Activated T-cell treated with anti-CD3 and anti-CD28 coated beads for 48 hours (primary cell): ENCODE measurements around the gene P2RY13.

ENCODE experiments used
- DNase-seq: peaks from one replicate; pipeline ENCODE4 v3.0.0-alpha.2; 2020; ENCODE audit warnings: low read depth

Gene P2RY13

DNA sequence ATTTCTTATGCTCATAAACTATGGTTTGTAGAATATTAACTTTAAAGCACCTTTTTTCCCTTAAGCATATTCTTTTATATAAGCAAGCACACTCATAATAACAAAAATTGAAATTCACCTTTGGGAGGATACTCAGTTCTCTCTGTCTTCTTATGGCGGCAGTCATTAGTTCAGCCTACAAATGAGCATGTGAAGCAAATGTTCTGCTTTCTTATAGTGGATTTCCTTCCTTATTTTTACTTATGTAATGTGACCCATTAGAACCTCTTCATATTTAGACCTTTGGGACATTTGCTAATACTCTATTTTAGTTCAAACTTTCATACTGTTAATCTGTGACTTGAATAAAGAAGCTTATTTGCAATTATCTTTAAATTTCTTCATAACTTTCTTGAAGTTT, at the start of gene P2RY13:
TSS of gene P2RY13 (minus strand) at position 187 of the 400 bp plus-strand sequence. CDS start at position 166, 21 bp downstream.
- DNase-seq, result no peak

DNA sequence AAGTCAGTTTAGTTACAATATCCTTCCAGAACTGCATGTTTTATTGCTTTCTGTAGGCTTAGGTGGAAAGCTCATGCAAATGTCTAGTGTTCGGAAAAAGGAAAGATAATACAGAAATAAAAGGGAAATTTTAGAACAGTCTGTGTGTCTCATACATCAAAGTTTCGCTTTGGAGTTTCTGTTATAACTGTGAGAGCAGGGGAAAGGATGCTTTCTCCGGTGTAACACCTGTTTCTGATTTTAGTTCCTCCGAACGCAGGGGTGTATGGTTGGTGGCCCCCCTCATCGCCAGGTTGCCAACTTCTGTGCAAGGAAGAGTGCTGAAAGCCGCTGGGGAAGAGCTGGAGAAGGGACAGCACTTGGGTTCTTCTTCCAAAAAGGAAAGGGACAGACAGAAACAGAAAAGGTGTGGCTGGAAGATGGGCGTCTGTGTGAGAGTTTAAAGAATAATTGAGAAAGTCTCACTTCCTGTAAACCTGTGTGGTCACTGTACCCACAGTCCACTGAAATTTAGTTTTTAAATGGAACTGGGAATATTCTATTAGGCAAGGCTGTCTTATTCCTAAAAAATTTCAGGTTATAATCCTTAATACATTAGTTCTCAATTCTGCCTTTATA, 48.5 kb upstream of the P2RY13 start:
- DNase-seq, result no peak

- DNase-seq, result no peak
Measured at GRCh38 chr3:151372063-151372820, 42.9 kb upstream of the P2RY13 start.

- DNase-seq, result no peak
Measured at GRCh38 chr3:151371526-151371925, 42.2 kb upstream of the P2RY13 start.

- no peak for DNase-seq
Measured at GRCh38 chr3:151367448-151367847, 38.1 kb upstream of the P2RY13 start.

GRCh38 chr3:151366993-151367392, 37.6 kb upstream of the P2RY13 start:
- DNase-seq, result no peak

GRCh38 chr3:151362751-151363174, 33.4 kb upstream of the P2RY13 start:
- DNase-seq, result no peak

- no peak for DNase-seq
Measured at GRCh38 chr3:151357463-151357850, 28.1 kb upstream of the P2RY13 start.

GRCh38 chr3:151356794-151357462, 27.6 kb upstream of the P2RY13 start:
- no peak for DNase-seq

- no peak for DNase-seq
Measured at GRCh38 chr3:151351648-151352047, 22.3 kb upstream of the P2RY13 start.

GRCh38 chr3:151351219-151351618, 21.9 kb upstream of the P2RY13 start:
- DNase-seq, result no peak

DNA sequence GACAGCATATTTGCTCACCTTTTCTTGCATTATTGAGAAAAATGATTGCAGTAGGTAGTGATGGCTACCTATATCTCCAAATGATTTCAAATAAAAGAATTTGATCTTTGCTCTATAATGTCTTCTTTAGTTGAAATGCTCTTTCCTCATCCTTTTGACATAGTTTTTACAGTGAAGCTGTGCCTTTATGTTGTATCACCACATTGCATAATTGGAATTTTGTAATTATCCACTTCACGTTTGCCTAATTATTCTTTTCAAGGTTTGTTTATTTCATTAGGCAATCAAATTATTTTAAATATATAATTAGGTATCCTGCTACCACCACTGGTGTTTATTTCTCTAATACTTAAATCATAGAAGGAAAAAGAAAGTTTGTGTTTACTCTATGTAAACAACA, 21.3 kb upstream of the P2RY13 start:
- no peak for DNase-seq

DNA sequence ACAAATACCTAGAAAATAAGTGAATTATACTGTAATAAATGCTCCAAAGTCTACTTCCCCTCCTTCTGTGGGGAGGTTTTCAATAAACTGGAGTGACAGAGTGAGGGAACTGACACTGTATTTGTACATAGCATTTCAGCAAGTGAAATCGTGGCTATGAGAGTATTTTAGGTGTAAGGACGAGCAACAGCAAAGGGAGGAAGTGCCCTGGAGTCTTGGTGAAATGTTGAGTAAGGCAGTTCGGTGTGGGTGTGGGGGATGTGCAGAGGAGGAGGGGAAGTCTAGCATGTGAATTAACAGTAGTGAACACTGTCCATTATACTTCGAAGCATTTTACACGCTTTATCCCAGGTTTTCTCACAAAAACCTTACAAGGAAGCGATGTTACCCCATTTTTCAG, 18.1 kb upstream of the P2RY13 start:
- no peak for DNase-seq

DNA sequence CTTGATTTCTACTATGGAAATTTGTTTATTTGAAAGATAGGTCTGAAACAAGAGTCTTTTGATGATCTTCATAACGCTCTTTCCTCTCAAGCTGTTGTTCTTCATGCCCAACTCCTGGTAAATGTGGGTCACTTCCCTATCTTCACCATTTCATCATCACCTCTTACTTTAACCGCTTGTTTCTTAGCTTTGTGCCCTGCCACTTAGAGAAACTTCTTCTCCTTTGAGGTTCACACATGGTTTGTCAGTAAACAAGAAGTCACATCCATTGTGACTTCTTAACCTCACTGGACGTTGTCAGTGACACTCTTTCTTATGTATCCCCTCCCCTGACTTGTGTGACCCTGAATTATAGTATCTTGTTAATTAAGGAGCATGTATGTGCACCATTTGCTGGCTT, 16.9 kb upstream of the P2RY13 start:
- no peak for DNase-seq

DNA sequence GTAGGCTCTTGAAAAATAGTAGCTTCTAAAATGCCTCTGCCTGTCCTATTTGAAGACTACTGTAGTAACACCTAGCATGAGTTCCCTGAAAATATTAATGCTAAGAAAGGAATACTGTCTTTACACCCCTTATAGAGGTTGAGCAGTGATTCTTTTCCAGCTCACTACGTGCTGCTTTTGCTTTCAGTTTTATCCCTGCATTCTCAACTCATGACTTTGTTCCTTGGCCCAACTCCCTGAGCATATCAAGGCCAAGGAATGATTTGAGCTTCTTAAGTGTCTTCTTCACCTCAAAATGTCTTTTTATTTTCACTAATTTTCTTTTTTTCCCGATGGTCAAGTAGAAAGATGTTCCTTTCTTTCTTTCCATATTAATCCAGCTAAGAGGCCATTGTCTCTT, 16.5 kb upstream of the P2RY13 start:
- DNase-seq, result no peak

- no peak for DNase-seq
Measured at GRCh38 chr3:151331696-151332095, 2.3 kb upstream of the P2RY13 start.

DNA sequence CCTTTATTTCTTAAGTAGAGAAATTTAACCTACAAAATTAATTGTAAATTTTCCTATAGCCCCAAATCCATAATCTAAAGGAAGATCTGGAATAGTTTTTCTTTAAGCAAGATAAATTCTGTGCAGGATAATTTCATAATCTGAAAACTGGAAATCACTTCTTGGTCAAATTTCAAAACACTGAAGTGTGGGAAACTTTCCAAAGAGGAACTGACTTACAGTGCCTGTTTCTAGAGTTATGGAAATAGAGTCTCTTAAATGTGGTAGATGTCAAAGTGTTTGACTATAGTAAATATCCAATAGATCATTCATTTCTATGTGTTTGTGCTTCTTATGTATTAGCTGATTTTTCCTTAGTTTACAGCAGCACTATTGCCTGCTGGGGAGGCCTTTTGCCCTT, 1.6 kb upstream of the P2RY13 start:
- DNase-seq, result no peak

DNA sequence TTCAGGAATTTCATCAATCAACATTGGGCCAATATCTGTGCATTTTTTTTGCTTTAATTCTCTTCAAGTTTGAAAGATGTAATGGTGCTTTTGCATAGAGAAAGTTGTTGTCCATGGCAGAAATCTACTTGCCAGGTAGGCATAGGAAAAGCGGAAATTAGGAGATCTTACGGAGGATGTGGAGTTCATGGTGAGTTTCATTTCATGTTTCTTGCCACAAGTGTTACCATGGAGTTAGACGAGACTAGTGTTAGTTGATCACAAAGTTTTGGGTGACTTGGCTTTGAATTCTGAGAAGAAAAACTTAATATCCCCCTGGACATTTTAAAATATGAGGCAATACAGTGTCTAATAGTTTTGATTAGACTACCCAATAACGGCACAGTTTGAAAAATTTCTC, 1.0 kb upstream of the P2RY13 start:
- DNase-seq, result no peak

DNA sequence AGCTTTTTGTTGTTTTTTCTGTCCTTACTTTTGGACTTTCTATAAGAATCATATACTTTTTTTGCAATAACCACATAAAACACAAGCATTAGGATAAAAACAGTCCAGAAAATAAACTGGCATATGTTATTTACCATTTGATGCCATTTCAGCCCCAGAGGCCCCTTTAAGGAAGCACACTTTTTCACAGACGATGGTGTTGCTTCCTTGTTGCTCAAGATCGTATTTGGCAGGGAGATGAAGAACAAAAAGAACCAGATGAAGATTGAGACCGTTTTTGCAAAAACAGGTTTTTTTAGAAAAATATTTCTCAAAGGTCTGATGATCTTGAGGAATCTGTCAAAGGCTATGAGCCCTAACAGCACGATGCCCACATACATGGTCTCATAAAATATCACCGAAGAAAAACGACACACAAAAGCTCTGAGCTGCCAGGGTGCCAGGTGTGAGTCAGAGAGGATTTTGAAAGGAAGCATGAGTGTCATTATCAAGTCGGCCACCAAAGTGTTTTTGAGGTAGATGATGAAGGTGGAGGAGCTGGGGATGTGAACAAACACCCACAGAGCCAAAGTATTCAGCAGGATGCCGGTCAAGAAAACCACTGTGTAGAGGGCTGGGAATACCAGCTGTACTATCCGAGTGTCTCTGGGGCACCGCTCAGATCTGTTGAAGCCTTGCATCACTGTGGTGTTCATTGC, 902 bp downstream of the P2RY13 start:
- DNase-seq, result no peak

- no peak for DNase-seq
Measured at GRCh38 chr3:151327571-151328198, 1.7 kb downstream of the P2RY13 start.

GRCh38 chr3:151322511-151322910, 6.8 kb downstream of the P2RY13 start:
- DNase-seq, result no peak

- no peak for DNase-seq
Measured at GRCh38 chr3:151321526-151321925, 7.8 kb downstream of the P2RY13 start.
